ENCODE results near the gene CMTM4. TPM values are rescaled to one million over a fixed set of nuclear protein-coding genes. Genes with fewer than 3 reads are reported as not detected.

The CMTM4 gene
- total and polyA plus RNA-seq, 2 donors (not counting 1 experiment from before 2014, with no cell fraction given) = 0.06 to 0.59 TPM

DNA sequence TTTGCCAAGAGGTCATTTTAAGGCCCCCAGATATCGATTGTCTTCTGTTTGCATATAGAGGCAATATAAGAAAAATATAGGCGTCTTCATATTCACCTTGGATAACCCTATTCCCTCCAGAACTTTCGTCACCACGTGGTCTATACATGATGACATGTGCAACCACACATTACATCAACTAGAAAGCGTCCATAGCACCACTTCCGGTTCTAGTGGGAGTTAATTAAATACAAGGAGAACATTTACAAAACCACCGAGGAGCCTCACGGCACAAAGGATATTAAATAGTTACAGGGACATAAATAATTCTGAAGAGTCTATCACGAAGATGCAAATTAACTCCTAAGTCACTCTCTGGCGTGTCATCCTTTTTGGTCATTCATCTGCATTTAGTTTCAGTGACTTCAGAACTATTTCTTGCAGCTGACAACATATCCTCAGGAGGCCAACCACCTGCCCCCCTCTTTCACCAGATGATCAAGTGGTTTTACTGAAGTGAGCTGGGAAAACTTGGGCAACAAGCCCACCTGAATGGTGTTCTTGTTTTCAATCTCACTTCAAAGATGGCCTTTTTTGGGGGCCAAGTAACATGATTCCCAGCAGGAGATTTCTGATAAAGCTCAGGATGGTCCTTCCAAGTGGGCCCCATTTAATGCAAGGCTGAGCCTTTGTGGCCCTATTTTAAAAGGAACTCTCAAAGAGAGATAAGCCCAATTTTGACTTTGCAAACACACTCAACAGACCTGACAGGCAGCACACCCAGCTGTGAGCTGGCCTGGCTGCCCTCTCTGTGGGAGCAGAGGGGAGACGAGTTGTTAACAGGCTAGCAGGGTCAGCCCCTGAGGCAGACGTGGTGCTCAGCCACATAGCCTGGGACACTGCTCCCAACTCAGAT, 76.8 kb downstream of the CMTM4 start:
- intact Hi-C loops (cut with micrococcal nuclease) = no loop called here
- ATAC-seq (ENCODE audit: low read depth) (no peak), DNase-seq (no peak)
- no peak for TF ChIP-seq EZH2 (IDR thresholded peaks at IDR 0.05; ENCODE audit: borderline replicate concordance, insufficient read depth, low read depth, low read length, poor library complexity, severe bottlenecking)
- TF ChIP-seq, protein P1, sequence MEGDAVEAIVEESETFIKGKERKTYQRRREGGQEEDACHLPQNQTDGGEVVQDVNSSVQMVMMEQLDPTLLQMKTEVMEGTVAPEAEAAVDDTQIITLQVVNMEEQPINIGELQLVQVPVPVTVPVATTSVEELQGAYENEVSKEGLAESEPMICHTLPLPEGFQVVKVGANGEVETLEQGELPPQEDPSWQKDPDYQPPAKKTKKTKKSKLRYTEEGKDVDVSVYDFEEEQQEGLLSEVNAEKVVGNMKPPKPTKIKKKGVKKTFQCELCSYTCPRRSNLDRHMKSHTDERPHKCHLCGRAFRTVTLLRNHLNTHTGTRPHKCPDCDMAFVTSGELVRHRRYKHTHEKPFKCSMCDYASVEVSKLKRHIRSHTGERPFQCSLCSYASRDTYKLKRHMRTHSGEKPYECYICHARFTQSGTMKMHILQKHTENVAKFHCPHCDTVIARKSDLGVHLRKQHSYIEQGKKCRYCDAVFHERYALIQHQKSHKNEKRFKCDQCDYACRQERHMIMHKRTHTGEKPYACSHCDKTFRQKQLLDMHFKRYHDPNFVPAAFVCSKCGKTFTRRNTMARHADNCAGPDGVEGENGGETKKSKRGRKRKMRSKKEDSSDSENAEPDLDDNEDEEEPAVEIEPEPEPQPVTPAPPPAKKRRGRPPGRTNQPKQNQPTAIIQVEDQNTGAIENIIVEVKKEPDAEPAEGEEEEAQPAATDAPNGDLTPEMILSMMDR (IDR thresholded peaks at IDR 0.05) = no peak
- Mint-ChIP-seq H3K27ac (no peak overlapping the region), H3K4me3 (no peak overlapping the region), H3K27me3 (peaks cover 44% of the 10 kb centered on the region), H3K9me3 (ENCODE audit: insufficient read depth) (no peaks in the 10 kb centered on the region), H3K4me1 (no peaks in the 10 kb centered on the region)
- 80% methylated on average over 2 of the region's 12 CpGs for WGBS (ENCODE audit: insufficient coverage)
- H3K27ac ChIP-seq (ENCODE audit: low read length in 2 of 2) = no peak overlapping the region
- no peak overlapping the region for H3K9ac ChIP-seq (ENCODE audit: low read length)
- H3K4me2 ChIP-seq (replicated peaks; ENCODE audit: low read depth, low read length, poor library complexity, severe bottlenecking) = no peak overlapping the region
- CTCF ChIA-PET = interaction anchor here (0.9 to 1.3 kb wide), 2 partner anchors 11 to 143 kb away, joined by 3 to 4 read pairs; no protein-coding TSS in a partner anchor
- H3K9me3 ChIP-seq (ENCODE audit: control extremely low read depth in 1 of 3, control insufficient read depth in 2 of 3, insufficient read depth in 1 of 3, low read length in 2 of 3) = no peaks in the 10 kb centered on the region
- no peak overlapping the region for H2AFZ ChIP-seq (ENCODE audit: insufficient read depth, low read depth, low read length, poor library complexity, severe bottlenecking)
- no peak overlapping the region for H3K4me3 ChIP-seq (ENCODE audit: control extremely low read depth in 1 of 5, extremely low read depth in 1 of 5, insufficient read depth in 1 of 5, low read depth in 2 of 5, low read length in 4 of 5)
- no peaks in the 10 kb centered on the region for H3K79me2 ChIP-seq (ENCODE audit: control insufficient read depth, insufficient read depth, low read length)
- H3K36me3 ChIP-seq (replicated peaks in 1 of 2; ENCODE audit: control extremely low read depth in 1 of 2, control insufficient read depth in 1 of 2, extremely low read depth in 1 of 2, insufficient read depth in 2 of 2, low read length in 1 of 2) = no peaks in the 10 kb centered on the region
- H3K27me3 ChIP-seq (replicated peaks in 1 of 4; ENCODE audit: control extremely low read depth in 1 of 4, control insufficient read depth in 3 of 4, insufficient read depth in 4 of 4, low read length in 3 of 4) = peaks cover 0 to 9% (median 5%) of the 10 kb centered on the region in 4 experiments
- POLR2A ChIA-PET = no interaction called here
- H3K4me1 ChIP-seq (ENCODE audit: control insufficient read depth in 2 of 2, insufficient read depth in 2 of 2, low read length in 2 of 2) = no peaks in the 10 kb centered on the region
- no peaks in the 10 kb centered on the region for H4K20me1 ChIP-seq (ENCODE audit: control insufficient read depth, insufficient read depth, low read length, poor library complexity, severe bottlenecking)

All from B cell (primary cell).